Epithelial cell of proximal tubule (primary cell): Measurements from ENCODE around the gene FYCO1. TPM values are rescaled to one million over a fixed set of nuclear protein-coding genes. Genes with fewer than 3 reads are reported as not detected.

Experiments
- DNase-seq: peaks from one replicate; pipeline ENCODE4 v3.0.0-alpha.2; 2011; ENCODE audit warnings: low read depth
- H3K4me3 ChIP-seq: 2 replicates; pipeline ENCODE4 v1.5.1; 2011; ENCODE audit warnings: low read depth, mild to moderate bottlenecking, low read length
- CTCF ChIP-seq: conservative IDR thresholded peaks from 2 replicates; pipeline ENCODE4 v1.5.1; 2012; ENCODE audit warnings: low read depth, mild to moderate bottlenecking, low read length
- total RNA-seq: library from RNA; depleted of rRNA; stranded (reverse); fragments of >200 nt; gene quantifications from 2 replicates; pipeline ENCODE4 v1.2.3, GENCODE V29; 2015

FYCO1 gene
- total RNA-seq, 1 donor from 2014 or later: 10.3 TPM

- H3K4me3 ChIP-seq: no peak overlapping the region
- TF ChIP-seq CTCF: no peak
- no peak for DNase-seq
Observed at GRCh38 chr3:45964139-45964538, 31.5 kb downstream of the FYCO1 start.

GRCh38 chr3:45962033-45962432, 33.6 kb downstream of the FYCO1 start:
- no peak overlapping the region for H3K4me3 ChIP-seq
- DNase-seq: no peak
- TF ChIP-seq CTCF: no peak

GRCh38 chr3:45960289-45960688, 35.3 kb downstream of the FYCO1 start:
- DNase-seq: no peak

GRCh38 chr3:45959201-45959600, 36.4 kb downstream of the FYCO1 start:
- no peak overlapping the region for H3K4me3 ChIP-seq
- DNase-seq: no peak
- TF ChIP-seq CTCF: no peak

More at GRCh38 chr3:45960289-45960688, 35.3 kb downstream of the FYCO1 start:
- H3K4me3 ChIP-seq: no peak overlapping the region
- no peak for TF ChIP-seq CTCF

GRCh38 chr3:45958321-45958791, 37.3 kb downstream of the FYCO1 start:
- no peak for DNase-seq
- TF ChIP-seq CTCF: no peak
- H3K4me3 ChIP-seq: no peak overlapping the region

GRCh38 chr3:45957586-45957985, 38.0 kb downstream of the FYCO1 start:
- TF ChIP-seq CTCF: no peak
- no peak overlapping the region for H3K4me3 ChIP-seq
- no peak for DNase-seq

- H3K4me3 ChIP-seq: no peak overlapping the region
- TF ChIP-seq CTCF: no peak
- DNase-seq: no peak
Observed at GRCh38 chr3:45955706-45956105, 39.9 kb downstream of the FYCO1 start.
